HepG2 (cell line): ENCODE results near the gene LSM3. TPM values are rescaled to one million over a fixed set of nuclear protein-coding genes. Genes with fewer than 3 reads are reported as not detected.

Source experiments
- ATAC-seq: fragments of 200-7000 bp; cut with Tn5 transposase; 3 replicates; pipeline ENCODE4 v1.9.1; 2020; ENCODE audit warnings: mild to moderate bottlenecking, moderate library complexity
- BruUV-seq: library from RNA; stranded (reverse); fragments of 400-500 nt; replicated peaks from 2 replicates; lab custom pipeline; 2021; lab: Mats Ljungman, UMichigan
- CTCF ChIA-PET: fragments of 300-600 bp; formaldehyde crosslinking; extraction: SDS; loops from one replicate; lab custom pipeline; 2021; ENCODE audit warnings: low total read pairs, inconsistent platforms, low intra/inter-chr PET ratio; lab: Yijun Ruan, JAX
- POLR2A ChIA-PET: fragments of 350-600 bp; sonication (Branson Sonifier 250); formaldehyde crosslinking; loops from one replicate; lab custom pipeline; 2020; ENCODE audit warnings: antibody characterized with exemption, inconsistent platforms; lab: Yijun Ruan, JAX
- DNase-seq: peaks from one replicate; pipeline ENCODE4 v3.0.0-alpha.2; 2015; ENCODE audit warnings: low spot score
- FAIRE-seq: peaks from 3 replicates; lab custom pipeline; 2011; peaks lifted over from hg19 to GRCh38; lab: Jason Lieb, UNC
- H2AFZ ChIP-seq: one replicate; pipeline ENCODE4 v1.6.1; 2011; ENCODE audit warnings: low read length, inconsistent platforms
- H3K27ac ChIP-seq: fragments of 300-600 bp; 3 replicates; pipeline ENCODE4 v1.8.0; 2011; ENCODE audit warnings: mixed run types, mild to moderate bottlenecking, mixed read lengths, low read length, inconsistent platforms; ENCODE audit not compliant: insufficient read depth; ENCODE audit errors: extremely low read length
- H3K27me3 ChIP-seq, 2 experiments: fragments of 200-600 bp in 1 of 2; 2 replicates in 1 of 2; 3 replicates in 1 of 2; pipeline versions ENCODE4 v1.6.0 to v1.8.0; 2011; ENCODE audit warnings: low read length in 2 of 2, mild to moderate bottlenecking in 2 of 2, moderate library complexity in 2 of 2, inconsistent platforms in 1 of 2; ENCODE audit not compliant: insufficient read depth in 2 of 2, control insufficient read depth in 1 of 2
- H3K36me3 ChIP-seq, 2 experiments: fragments of 200-600 bp in 1 of 2; replicated peaks in 1 of 2; 2 replicates in 1 of 2; 3 replicates in 1 of 2; pipeline versions ENCODE4 v1.5.1 to v1.8.0; 2011; ENCODE audit warnings: low read length in 2 of 2, inconsistent platforms in 1 of 2; ENCODE audit not compliant: insufficient read depth in 2 of 2, control insufficient read depth in 1 of 2
- H3K4me1 ChIP-seq: 2 replicates; pipeline ENCODE4 v1.5.1; 2012; ENCODE audit warnings: low read length, inconsistent platforms; ENCODE audit not compliant: insufficient read depth
- H3K4me2 ChIP-seq: 2 replicates; pipeline ENCODE4 v1.6.0; 2011; ENCODE audit warnings: low read depth, low read length, inconsistent platforms
- H3K4me3 ChIP-seq, 3 experiments: fragments of 200-600 bp in 1 of 3; sonication (generic), shearing (Covaris generic) in 1 of 3; replicated peaks in 1 of 3; 2 replicates each; pipeline ENCODE4 v1.5.1; 2011 to 2016; ENCODE audit warnings: low read length in 3 of 3, inconsistent platforms in 2 of 3, low read depth in 2 of 3, mild to moderate bottlenecking in 2 of 3, control low read depth in 1 of 3, mixed read lengths in 1 of 3; ENCODE audit not compliant: insufficient read depth in 1 of 3
- H3K79me2 ChIP-seq: one replicate; pipeline ENCODE4 v1.6.1; 2011; ENCODE audit warnings: low read length, inconsistent platforms; ENCODE audit not compliant: insufficient read depth
- H3K9ac ChIP-seq: 2 replicates; pipeline ENCODE4 v1.6.0; 2011; ENCODE audit warnings: mild to moderate bottlenecking, low read depth, low read length, inconsistent platforms; ENCODE audit not compliant: insufficient read depth
- H3K9me3 ChIP-seq: 2 replicates; pipeline ENCODE4 v1.5.1; 2012; ENCODE audit warnings: mild to moderate bottlenecking, low read length
- H4K20me1 ChIP-seq: 2 replicates; pipeline ENCODE4 v1.6.0; 2011; ENCODE audit warnings: inconsistent platforms, mild to moderate bottlenecking, low read length, moderate library complexity; ENCODE audit not compliant: insufficient read depth
- AKAP8 ChIP-seq: sonication (generic); formaldehyde crosslinking; IDR thresholded peaks from 2 replicates; pipeline ENCODE4 v1.5.1; 2020; ENCODE audit warnings: mild to moderate bottlenecking, missing genetic modification reagents
- ATF6 ChIP-seq: sonication (generic); formaldehyde crosslinking; conservative IDR thresholded peaks from 2 replicates; pipeline ENCODE4 v1.4.0; 2020; ENCODE audit warnings: missing genetic modification reagents
- CEBPG ChIP-seq: IDR thresholded peaks from 2 replicates; pipeline ENCODE4 v1.6.1; 2016
- DPF2 ChIP-seq: sonication (generic); formaldehyde crosslinking; IDR thresholded peaks from 2 replicates; pipeline ENCODE4 v1.4.0; 2020; ENCODE audit warnings: mild to moderate bottlenecking, low read depth, missing genetic modification reagents, borderline replicate concordance
- EZH2 ChIP-seq: conservative IDR thresholded peaks from 2 replicates; pipeline ENCODE4 v1.6.1; 2012; ENCODE audit warnings: mild to moderate bottlenecking, low read depth, low read length, moderate library complexity
- FOXA1 ChIP-seq, 2 experiments: fragments of 450-650 bp in 1 of 2; sonication (generic) in 1 of 2; formaldehyde crosslinking in 1 of 2; IDR thresholded peaks; 2 replicates each; pipeline versions ENCODE4 v1.4.0 to v1.6.1; 2016 to 2020; ENCODE audit warnings: missing genetic modification reagents in 1 of 2
- FUBP1 ChIP-seq: sonication (generic); formaldehyde crosslinking; IDR thresholded peaks from 2 replicates; pipeline ENCODE4 v1.5.1; 2020; ENCODE audit warnings: missing genetic modification reagents, mild to moderate bottlenecking, borderline replicate concordance
- HOXD1 ChIP-seq: sonication (generic); formaldehyde crosslinking; IDR thresholded peaks from 2 replicates; pipeline ENCODE4 v1.5.0; 2020; ENCODE audit warnings: missing genetic modification reagents
- NR2C2 ChIP-seq: sonication (generic); formaldehyde crosslinking; IDR thresholded peaks from 2 replicates; pipeline ENCODE4 v1.4.0; 2020; ENCODE audit warnings: missing genetic modification reagents, mild to moderate bottlenecking, moderate library complexity, borderline replicate concordance
- PBX2 ChIP-seq: IDR thresholded peaks from 2 replicates; pipeline ENCODE4 v1.6.1; 2016; ENCODE audit warnings: control low read depth
- STAT6 ChIP-seq: sonication (generic); formaldehyde crosslinking; IDR thresholded peaks from 2 replicates; pipeline ENCODE4 v1.4.0; 2020; ENCODE audit warnings: missing genetic modification reagents, mild to moderate bottlenecking, borderline replicate concordance
- ZNF598 ChIP-seq: sonication (generic); formaldehyde crosslinking; IDR thresholded peaks from 2 replicates; pipeline ENCODE4 v1.5.1; 2020; ENCODE audit warnings: mild to moderate bottlenecking, missing genetic modification reagents, borderline replicate concordance
- ZNF605 ChIP-seq: sonication (generic); formaldehyde crosslinking; IDR thresholded peaks from 2 replicates; pipeline ENCODE4 v1.8.0; 2022; ENCODE audit warnings: mild to moderate bottlenecking, missing genetic modification reagents
- ZNF674 ChIP-seq: sonication (generic); formaldehyde crosslinking; IDR thresholded peaks from 2 replicates; pipeline ENCODE4 v1.5.0; 2020; ENCODE audit warnings: low read depth, mild to moderate bottlenecking, missing genetic modification reagents
- WGBS: methylation state at CpG from one replicate; pipeline ENCODE4 v1.1.6; 2017; ENCODE audit warnings: low lambda C conversion rate; 5-methylcytosine and 5-hydroxymethylcytosine counted together
- in situ Hi-C: cut with HindIII; loops from 2 replicates; pipeline ENCODE4 v1.10.0; 2017; ENCODE audit warnings: low pct_unique_long_range_greater_than_20kb; ENCODE audit not compliant: extremely low pct_ligation_motif_present
- intact Hi-C: fragments of 100-400 bp; cut with micrococcal nuclease; formaldehyde crosslinking; loops from one replicate; pipeline ENCODE4 v1.10.0; 2022; ENCODE audit not compliant: unreplicated experiment
- polyA plus RNA-seq, 8 experiments: library from polyadenylated mRNA; depleted of rRNA in 3 of 8; stranded (reverse) in 7 of 8; unstranded in 1 of 8; fragments of >200 nt; fragmentation: Illumina TruSeq in 4 of 8; extraction: Trizol in 4 of 8; gene quantifications; 2 replicates each; pipeline versions ENCODE4 v1.2.1 to v1.2.3, GENCODE V29; 2011 to 2016; ENCODE audit warnings: low read depth in 4 of 8, missing spikeins in 1 of 8, mixed read lengths in 1 of 8; ENCODE audit not compliant: insufficient read depth in 1 of 8
- total RNA-seq, 5 experiments: library from RNA; depleted of rRNA; stranded (reverse); fragments of >200 nt; fragmentation: Illumina TruSeq; extraction: Trizol; gene quantifications; 2 replicates each; pipeline ENCODE4 v1.2.3, GENCODE V29; 2016; ENCODE audit warnings: low read depth in 1 of 5

LSM3 gene
- total and polyA plus RNA-seq, 2 of the 13 experiments (the other 11 are each of a cell fraction or from before 2014, with no cell fraction given), result 5.1 to 19.4 TPM

GRCh38 chr3:14162178-14162577 is 16.4 kb upstream of the LSM3 start (continued):
- TF ChIP-seq STAT6 (CRISPR knock-in tag) (no peak), PBX2 (CRISPR knock-in tag) (no peak), CEBPG (CRISPR knock-in tag) (peak; percentile 42)

GRCh38 chr3:14166877-14167603 is 11.6 kb upstream of the LSM3 start:
- no TSS peak for BruUV-seq
- ATAC-seq, result no peak
- CTCF ChIA-PET, result no interaction called here
- no peak overlapping the region for H3K27ac ChIP-seq
- no peak for FAIRE-seq
- H4K20me1 ChIP-seq, result no peaks in the 10 kb centered on the region
- no peak overlapping the region for H3K4me3 ChIP-seq
- H3K9me3 ChIP-seq, result peaks cover 2% of the 10 kb centered on the region; the same call in 1 of the 2 replicates
- H3K27me3 ChIP-seq, result no peaks in the 10 kb centered on the region
- 95% methylated on average over 9 of the region's 9 CpGs for WGBS
- POLR2A ChIA-PET, result interaction anchor here (2.5 kb wide), 1 partner anchor 11 kb away, joined by 8 read pairs; the partner anchor contains the start of genes LSM3 and XPC
- no peaks in the 10 kb centered on the region for H3K4me1 ChIP-seq
- no peak overlapping the region for H2AFZ ChIP-seq
- DNase-seq, result no peak
- intact Hi-C loops (no loop called here), in situ Hi-C loops (no loop called here)
- no peaks in the 10 kb centered on the region for H3K79me2 ChIP-seq
- peaks cover 18 to 98% of the 10 kb centered on the region in 2 experiments for H3K36me3 ChIP-seq
- no peak overlapping the region for H3K4me2 ChIP-seq
- H3K9ac ChIP-seq, result no peak overlapping the region
- TF ChIP-seq ZNF674 (no peak), NR2C2 (CRISPR knock-in tag) (no peak), ZNF605 (CRISPR knock-in tag) (no peak), ATF6 (CRISPR knock-in tag) (no peak), AKAP8 (CRISPR knock-in tag) (no peak), EZH2 (no peak), FUBP1 (CRISPR knock-in tag) (no peak), FOXA1 (IDR thresholded peaks at IDR 0.05) (no peak), FOXA1 (CRISPR knock-in tag; IDR thresholded peaks at IDR 0.05) (no peak), ZNF598 (CRISPR knock-in tag) (no peak), HOXD1 (no peak), DPF2 (CRISPR knock-in tag) (no peak)
